ENCODE measurements around the gene UNC93B1. TPM values are rescaled to one million over a fixed set of nuclear protein-coding genes. Genes with fewer than 3 reads are reported as not detected.

The UNC93B1 gene
- total RNA-seq, 1 donor from 2014 or later = 30.4 TPM

GRCh38 chr11:68024508-68024907, 20.6 kb upstream of the UNC93B1 start:
- DNase-seq (ENCODE audit: extremely low read depth, low read depth, low spot score) = no peak

DNA sequence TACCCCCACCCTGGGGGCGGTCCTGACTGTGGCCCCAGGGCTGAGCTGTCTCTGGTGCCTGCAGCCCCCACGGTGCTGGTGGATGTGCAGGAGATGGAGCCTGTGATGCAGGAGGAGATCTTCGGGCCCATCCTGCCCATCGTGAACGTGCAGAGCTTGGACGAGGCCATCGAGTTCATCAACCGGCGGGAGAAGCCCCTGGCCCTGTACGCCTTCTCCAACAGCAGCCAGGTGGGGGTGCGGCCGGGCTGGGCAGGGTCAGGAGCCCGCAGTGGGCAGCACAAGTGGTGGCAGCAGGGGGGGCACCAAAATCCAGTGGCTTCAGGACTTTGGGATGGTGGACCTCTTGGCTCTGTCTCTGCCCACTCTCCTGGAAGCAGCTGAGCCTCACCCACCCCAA, 18.6 kb upstream of the UNC93B1 start:
- no peak for DNase-seq (ENCODE audit: extremely low read depth, low read depth, low spot score)

GRCh38 chr11:68021167-68021787, 17.4 kb upstream of the UNC93B1 start:
- DNase-seq (ENCODE audit: extremely low read depth, low read depth, low spot score) = no peak

GRCh38 chr11:68020575-68020974, 16.7 kb upstream of the UNC93B1 start:
- DNase-seq (ENCODE audit: extremely low read depth, low read depth, low spot score) = no peak

GRCh38 chr11:68019486-68019885, 15.6 kb upstream of the UNC93B1 start:
- no peak for DNase-seq (ENCODE audit: extremely low read depth, low read depth, low spot score)

DNA sequence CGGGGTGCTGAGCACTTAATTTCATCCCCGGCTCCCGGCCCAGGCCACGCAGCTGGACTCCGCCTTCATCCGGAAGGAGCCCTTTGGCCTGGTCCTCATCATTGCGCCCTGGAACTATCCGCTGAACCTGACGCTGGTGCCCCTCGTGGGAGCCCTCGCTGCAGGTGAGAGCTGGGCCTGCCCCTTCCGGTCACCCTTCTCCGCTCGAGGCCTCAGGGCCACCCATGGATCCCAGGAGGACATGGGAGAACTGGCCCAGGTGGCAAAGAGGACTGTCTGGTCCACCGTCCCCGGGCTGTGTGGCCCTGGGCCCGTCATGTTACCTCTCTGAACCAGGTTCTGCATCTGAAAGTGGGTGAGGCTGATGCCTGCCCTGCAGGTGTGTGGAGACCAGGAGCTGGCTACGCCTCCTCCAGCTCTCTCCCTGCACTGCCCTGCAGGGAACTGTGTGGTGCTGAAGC, 14.9 kb upstream of the UNC93B1 start:
- no peak for DNase-seq (ENCODE audit: extremely low read depth, low read depth, low spot score)

- DNase-seq (ENCODE audit: extremely low read depth, low read depth, low spot score) = no peak
Measured at GRCh38 chr11:68017980-68018729, 14.3 kb upstream of the UNC93B1 start.

DNA sequence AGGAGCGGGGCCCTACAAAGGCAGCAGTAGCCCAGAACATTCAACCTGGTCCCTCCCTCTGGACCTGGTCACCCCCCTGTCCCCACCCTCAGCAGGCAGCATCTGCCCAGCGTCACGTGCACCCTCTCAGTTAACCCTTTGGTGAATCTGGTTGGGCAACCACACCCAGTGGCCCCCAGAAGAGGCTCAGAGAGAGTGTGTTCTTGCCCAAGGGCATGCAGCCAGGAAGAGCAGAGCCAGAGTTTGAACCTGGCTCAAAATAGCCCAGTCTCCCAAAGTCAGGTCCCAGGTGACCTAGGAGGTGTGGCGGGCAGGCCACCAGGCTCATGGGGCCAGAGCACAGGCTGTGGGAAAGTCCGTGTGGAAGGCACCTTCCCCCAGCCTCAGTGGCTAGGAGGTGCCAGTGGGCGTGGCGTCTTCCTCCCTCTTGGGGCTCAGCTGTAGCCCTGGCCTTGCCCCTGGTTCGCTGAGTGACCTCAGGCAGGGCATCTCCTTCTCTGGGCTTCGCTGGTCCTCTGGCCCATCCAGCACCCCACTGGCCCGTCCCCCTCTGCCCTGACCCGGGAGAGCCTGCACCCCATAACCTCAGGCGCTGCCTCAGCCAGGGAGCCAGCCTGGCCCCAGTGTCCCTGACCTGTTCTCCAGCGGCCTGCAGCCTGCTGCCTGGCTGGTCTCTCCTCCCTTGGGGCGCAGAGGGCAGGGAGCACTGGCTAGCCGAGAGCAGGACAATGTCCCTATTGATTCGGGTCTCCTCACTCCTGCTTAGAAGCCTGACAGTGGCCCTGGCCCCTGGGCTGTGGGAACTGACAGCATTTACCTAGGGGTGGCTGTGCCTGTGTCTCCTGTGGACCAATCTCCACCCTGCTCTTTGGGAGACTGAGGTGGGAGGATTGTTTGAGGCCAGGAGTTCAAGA, 13.3 kb upstream of the UNC93B1 start:
- no peak for DNase-seq (ENCODE audit: extremely low read depth, low read depth, low spot score)

GRCh38 chr11:68016161-68016903, 12.4 kb upstream of the UNC93B1 start:
- DNase-seq (ENCODE audit: extremely low read depth, low read depth, low spot score) = no peak

GRCh38 chr11:68015467-68015866, 11.6 kb upstream of the UNC93B1 start:
- no peak for DNase-seq (ENCODE audit: extremely low read depth, low read depth, low spot score)

DNA sequence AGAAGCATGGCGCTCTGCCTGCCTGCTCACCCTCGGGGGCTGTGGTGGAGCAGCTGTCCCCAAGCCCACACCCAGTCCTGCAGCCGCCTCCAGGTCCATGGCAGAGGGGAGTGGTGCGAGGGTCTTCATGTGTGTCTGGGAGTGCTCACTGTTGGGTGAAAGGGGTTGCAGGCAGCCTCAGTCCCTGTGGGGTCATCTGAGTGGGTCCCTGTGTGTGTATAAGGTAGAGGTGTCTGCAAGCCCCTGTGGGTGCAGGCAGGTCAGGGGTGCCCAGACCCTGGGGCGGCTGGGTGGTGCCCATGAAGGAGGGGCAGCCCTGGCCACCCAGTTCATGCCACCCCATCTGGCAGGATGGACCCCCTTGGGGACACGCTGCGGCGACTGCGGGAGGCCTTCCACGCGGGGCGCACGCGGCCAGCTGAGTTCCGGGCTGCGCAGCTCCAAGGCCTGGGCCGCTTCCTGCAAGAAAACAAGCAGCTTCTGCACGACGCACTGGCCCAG, 11.1 kb upstream of the UNC93B1 start:
- DNase-seq (ENCODE audit: extremely low read depth, low read depth, low spot score) = no peak

DNA sequence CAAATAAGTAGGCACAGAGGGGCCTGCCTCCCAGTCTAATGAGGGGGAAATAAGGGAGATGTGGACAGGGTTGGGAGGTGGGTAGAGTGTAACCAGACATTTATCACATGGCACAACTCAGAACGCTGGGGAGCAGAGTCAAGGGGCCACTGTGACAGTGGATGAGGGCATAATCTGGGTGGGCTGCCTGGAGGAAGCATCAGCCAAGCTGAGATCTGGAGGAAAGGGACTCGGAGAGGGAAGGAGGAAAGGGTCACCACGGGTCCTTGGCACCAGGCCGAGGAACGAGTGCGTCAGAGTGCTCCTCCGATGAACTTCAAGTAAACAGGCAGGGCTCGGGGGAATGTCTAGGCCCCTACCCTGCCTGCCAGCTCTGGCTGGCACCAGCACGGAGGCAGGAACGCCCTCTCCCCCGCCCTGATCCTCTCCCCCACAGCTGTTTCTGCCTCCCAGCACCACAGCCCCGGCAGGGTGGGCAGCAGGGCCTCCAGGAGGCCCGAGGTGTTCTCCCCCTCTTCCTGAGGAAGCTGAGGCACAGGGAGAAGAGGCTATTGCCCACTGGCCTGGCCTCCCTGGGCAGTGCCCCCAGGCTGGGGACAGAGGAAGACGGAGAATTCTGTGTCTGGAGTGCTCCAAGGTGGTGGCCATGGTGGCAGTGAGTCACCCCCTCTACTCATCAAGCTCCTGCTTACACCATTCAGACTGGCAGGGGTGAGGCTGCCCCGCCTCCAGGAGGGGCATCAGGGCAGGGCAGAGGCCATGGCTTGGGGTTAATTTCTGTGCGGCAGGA, 10.5 kb upstream of the UNC93B1 start:
- no peak for DNase-seq (ENCODE audit: extremely low read depth, low read depth, low spot score)

GRCh38 chr11:68013611-68014156, 9.8 kb upstream of the UNC93B1 start:
- DNase-seq (ENCODE audit: extremely low read depth, low read depth, low spot score) = no peak

DNA sequence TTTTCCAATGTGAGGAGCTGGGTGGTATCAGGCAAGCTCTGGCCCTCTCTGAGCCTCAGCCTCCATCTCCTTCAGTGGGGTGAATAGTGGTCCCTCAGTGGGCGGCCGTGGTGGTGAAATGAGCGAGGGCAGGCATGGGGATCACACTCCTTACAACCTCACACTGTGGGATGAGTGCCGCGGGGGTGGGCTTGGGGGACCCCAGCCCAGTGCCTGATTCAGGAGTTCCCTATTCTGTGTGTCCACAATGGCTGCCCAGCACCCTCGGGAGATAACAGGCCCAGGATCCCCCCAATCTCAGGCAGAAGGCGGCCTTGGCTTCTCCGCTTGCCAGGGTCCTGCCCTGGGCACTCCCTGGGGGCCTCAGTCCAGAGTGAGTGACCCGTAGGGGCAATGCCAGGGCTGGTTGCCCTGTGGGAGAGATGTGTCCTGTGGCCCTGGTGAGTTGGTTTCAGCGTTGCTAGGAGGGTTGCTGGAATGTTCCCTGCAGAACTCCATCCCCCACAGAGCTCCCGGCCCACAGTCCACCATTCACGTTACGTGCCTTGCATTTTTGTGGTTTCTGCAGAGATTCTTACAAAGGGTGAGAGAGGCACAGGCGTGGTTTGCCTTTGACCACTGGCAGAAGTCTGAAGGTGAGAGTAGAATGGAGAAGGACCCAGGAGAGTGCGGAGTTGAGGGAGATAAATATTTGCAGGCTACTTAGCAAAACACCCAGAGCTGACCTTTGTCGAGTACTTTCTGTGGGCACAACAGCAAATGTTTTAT, 9.1 kb upstream of the UNC93B1 start:
- DNase-seq (ENCODE audit: extremely low read depth, low read depth, low spot score) = no peak

DNA sequence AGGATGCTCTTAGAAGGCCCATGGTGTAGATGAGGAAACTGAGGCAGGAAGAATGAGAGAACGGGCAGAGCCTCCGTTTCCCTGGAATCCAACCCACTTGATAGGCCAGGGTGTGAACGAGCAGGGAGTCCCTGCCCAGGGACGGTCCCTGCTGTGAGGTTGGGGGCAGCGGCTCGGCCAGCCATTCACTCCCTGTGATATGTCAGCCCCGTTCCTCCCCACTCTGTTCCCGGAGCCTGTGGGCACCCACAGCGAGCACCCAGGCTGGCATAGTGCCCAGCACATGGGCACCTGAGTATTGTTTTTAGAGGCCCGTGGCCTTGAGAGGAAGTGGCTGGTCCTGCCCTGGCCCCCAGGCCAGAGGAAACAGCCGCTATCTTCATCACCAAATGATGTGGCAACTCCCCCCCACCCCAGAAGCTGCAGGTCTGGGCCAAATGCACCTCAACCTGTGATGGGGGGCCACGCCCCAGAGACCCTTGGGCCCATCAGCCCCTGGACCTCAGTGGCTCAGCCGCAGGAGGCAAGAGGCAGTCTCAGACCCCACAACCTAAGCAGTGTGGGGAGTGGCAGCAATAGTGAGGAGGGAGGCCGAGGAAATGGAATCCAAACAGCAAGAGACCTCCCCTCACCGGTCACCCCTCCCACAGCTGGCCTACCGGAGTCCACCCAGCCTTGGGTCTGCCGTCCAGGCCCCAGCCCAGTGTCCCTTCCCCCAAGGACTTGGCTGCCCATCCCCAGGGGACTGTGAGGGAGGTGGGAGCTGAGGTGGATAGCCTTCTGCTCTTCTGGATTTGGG, 8.3 kb upstream of the UNC93B1 start:
- no peak for DNase-seq (ENCODE audit: extremely low read depth, low read depth, low spot score)

GRCh38 chr11:68011051-68011943, 7.4 kb upstream of the UNC93B1 start:
- DNase-seq (ENCODE audit: extremely low read depth, low read depth, low spot score) = no peak

Data from glomerular endothelial cell (primary cell).